Gastroesophageal sphincter (tissue), 3 donors: ENCODE data around the gene MBLAC2.

ENCODE experiments used
- CTCF ChIP-seq, 4 experiments: fragments of 200-600 bp in 2 of 4; fragments of 450-650 bp in 2 of 4; sonication (generic) in 1 of 4; IDR thresholded peaks; one replicate each; pipeline ENCODE4 v1.5.1; 2017 to 2019; ENCODE audit warnings: antibody characterized with exemption in 4 of 4, mild to moderate bottlenecking in 2 of 4, moderate library complexity in 2 of 4
- POLR2A ChIP-seq, 2 donors: fragments of 450-650 bp; IDR thresholded peaks; one replicate each; pipeline ENCODE4 v1.6.1; 2017; ENCODE audit warnings: antibody characterized with exemption in 2 of 2, mild to moderate bottlenecking in 2 of 2, moderate library complexity in 1 of 2
- POLR2AphosphoS5 ChIP-seq: sonication (generic); formaldehyde crosslinking; IDR thresholded peaks from one replicate; pipeline ENCODE4 v1.6.1; 2017; ENCODE audit warnings: antibody characterized with exemption

GRCh38 chr5:90504743-90505142, 30.2 kb upstream of the MBLAC2 start:
- TF ChIP-seq CTCF (IDR thresholded peaks at IDR 0.05) (no peak), POLR2A (IDR thresholded peaks at IDR 0.05) (no peak), POLR2AphosphoS5 (no peak)
